Hepatocyte (in vitro differentiated cells): ENCODE data around the gene CPEB3. TPM values are rescaled to one million over a fixed set of nuclear protein-coding genes. Genes with fewer than 3 reads are reported as not detected.
"Not testable (repeated sequence)": the region's sequence is repeated elsewhere in the genome, so short reads cannot be mapped to it uniquely, and the experiment has no call there.

Experiments
- DNase-seq: peaks from one replicate; pipeline ENCODE4 v3.0.0-alpha.2; 2016; ENCODE audit warnings: low spot score
- H2AFZ ChIP-seq: fragments of 200-600 bp; sonication (generic); 2 replicates; pipeline ENCODE4 v1.6.0; 2016; ENCODE audit warnings: antibody characterized with exemption, mild to moderate bottlenecking
- H3K27ac ChIP-seq: fragments of 200-600 bp; sonication (generic); 2 replicates; pipeline ENCODE4 v1.5.1; 2016; ENCODE audit warnings: mild to moderate bottlenecking
- H3K27me3 ChIP-seq: fragments of 200-600 bp; sonication (generic); 2 replicates; pipeline ENCODE4 v1.6.1; 2016
- H3K36me3 ChIP-seq: fragments of 200-600 bp; sonication (generic); replicated peaks from 2 replicates; pipeline ENCODE4 v1.5.1; 2016; ENCODE audit warnings: low read depth; ENCODE audit not compliant: insufficient read depth
- H3K4me1 ChIP-seq: fragments of 200-600 bp; sonication (generic); 2 replicates; pipeline ENCODE4 v1.5.1; 2016; ENCODE audit warnings: mild to moderate bottlenecking, moderate library complexity; ENCODE audit not compliant: insufficient read depth
- H3K4me2 ChIP-seq: fragments of 200-600 bp; sonication (generic); 2 replicates; pipeline ENCODE4 v1.6.0; 2016
- H3K4me3 ChIP-seq: fragments of 200-600 bp; sonication (generic); 2 replicates; pipeline ENCODE4 v1.5.1; 2016; ENCODE audit warnings: mild to moderate bottlenecking
- H3K79me2 ChIP-seq: fragments of 200-600 bp; sonication (generic); 2 replicates; pipeline ENCODE4 v1.6.0; 2017; ENCODE audit warnings: mild to moderate bottlenecking
- H3K9me2 ChIP-seq: fragments of 200-600 bp; sonication (generic); replicated peaks from 2 replicates; pipeline ENCODE4 v1.6.0; 2017; ENCODE audit warnings: mild to moderate bottlenecking; ENCODE audit not compliant: insufficient read depth
- H3K9me3 ChIP-seq: fragments of 200-600 bp; sonication (generic); 2 replicates; pipeline ENCODE4 v1.5.1; 2016; ENCODE audit warnings: low read depth, mild to moderate bottlenecking
- H4K20me1 ChIP-seq: fragments of 200-600 bp; sonication (generic); 2 replicates; pipeline ENCODE4 v1.6.0; 2016; ENCODE audit warnings: mild to moderate bottlenecking; ENCODE audit not compliant: insufficient read depth, poor library complexity, severe bottlenecking
- EZH2 ChIP-seq: fragments of 200-600 bp; sonication (generic); IDR thresholded peaks from 2 replicates; pipeline ENCODE4 v1.6.1; 2016; ENCODE audit warnings: antibody characterized with exemption, mild to moderate bottlenecking, borderline replicate concordance
- EZH2phosphoT487 ChIP-seq: fragments of 200-600 bp; sonication (generic); IDR thresholded peaks from one replicate; pipeline ENCODE4 v1.6.1; 2018; ENCODE audit warnings: antibody characterized with exemption, mild to moderate bottlenecking, low read depth, moderate library complexity; ENCODE audit not compliant: unreplicated experiment, severe bottlenecking
- WGBS: methylation state at CpG from one replicate; pipeline ENCODE4 v1.1.6; 2016; ENCODE audit warnings: low lambda C conversion rate; ENCODE audit errors: missing lambda C conversion rate; 5-methylcytosine and 5-hydroxymethylcytosine counted together
- polyA plus RNA-seq: library from polyadenylated mRNA; unstranded; fragments of >200 nt; fragmentation: Nextera tagmentation; extraction: Ambion mirVana; gene quantifications from 2 replicates; pipeline ENCODE4 v1.2.1, GENCODE V29; 2016
- total RNA-seq: library from RNA; depleted of rRNA; stranded (reverse); fragments of >200 nt; gene quantifications from 2 replicates; pipeline ENCODE4 v1.2.3, GENCODE V29; 2014
- TF ChIP-seq, protein P1 (sequence below): fragments of 200-600 bp; sonication (generic); IDR thresholded peaks from 2 replicates; pipeline ENCODE4 v1.5.1; 2016; ENCODE audit warnings: antibody characterized with exemption, mild to moderate bottlenecking; ENCODE audit not compliant: poor library complexity

CPEB3 gene
- total and polyA plus RNA-seq, 2 experiments from 2014 or later, result 4.0 to 4.9 TPM

DNA sequence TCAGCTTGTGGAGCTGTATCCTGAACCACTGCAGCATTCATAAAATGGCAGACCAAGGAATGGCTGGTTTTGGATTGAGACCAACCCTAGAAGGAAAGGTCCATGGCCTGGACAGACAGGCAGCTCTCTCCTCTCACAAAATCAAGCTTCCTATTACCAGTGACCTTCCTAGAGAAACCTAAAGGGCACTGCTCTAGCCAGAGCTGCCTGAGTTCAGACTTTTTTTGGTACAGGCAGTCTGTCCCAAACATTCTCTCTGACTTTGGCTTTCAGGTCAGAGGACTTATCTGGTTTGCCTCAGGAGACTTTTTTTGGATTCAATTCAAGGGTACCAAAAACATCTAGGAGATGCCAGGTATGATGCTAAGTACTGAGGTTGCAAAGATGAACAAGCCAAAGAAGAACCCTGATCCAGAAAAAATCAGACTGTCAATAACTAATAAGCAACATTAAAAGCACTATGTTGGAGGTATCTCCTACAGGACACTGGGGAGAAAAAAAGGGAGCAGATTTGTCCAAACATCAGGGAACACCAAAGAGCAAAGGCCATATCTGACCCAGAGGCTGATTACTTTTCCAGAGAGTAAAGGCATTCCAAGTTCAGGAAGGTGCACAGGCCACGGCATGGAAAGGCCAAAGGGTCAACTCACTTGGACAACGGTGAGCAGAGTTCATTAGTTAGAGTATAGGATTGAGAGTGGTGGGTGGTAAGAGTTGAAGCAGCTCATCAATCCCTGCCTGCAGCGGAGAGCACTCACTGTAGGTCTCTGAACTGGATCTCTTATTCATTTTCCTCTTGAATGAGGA lies 169.0 kb downstream of the CPEB3 start:
- Histone ChIP-seq H3K27ac (peak overlapping the region; percentile 45), H3K4me1 (peaks cover 40% of the 10 kb centered on the region), H3K9me3 (no peaks in the 10 kb centered on the region), H2AFZ (no peak overlapping the region), H3K4me2 (peak overlapping the region; percentile 21), H4K20me1 (no peaks in the 10 kb centered on the region), H3K36me3 (no peaks in the 10 kb centered on the region), H3K4me3 (no peak overlapping the region), H3K27me3 (no peaks in the 10 kb centered on the region), H3K9me2 (no peaks in the 10 kb centered on the region), H3K79me2 (no peaks in the 10 kb centered on the region)
- TF ChIP-seq EZH2 (no peak), EZH2phosphoT487 (no peak)
- TF ChIP-seq, protein P1, sequence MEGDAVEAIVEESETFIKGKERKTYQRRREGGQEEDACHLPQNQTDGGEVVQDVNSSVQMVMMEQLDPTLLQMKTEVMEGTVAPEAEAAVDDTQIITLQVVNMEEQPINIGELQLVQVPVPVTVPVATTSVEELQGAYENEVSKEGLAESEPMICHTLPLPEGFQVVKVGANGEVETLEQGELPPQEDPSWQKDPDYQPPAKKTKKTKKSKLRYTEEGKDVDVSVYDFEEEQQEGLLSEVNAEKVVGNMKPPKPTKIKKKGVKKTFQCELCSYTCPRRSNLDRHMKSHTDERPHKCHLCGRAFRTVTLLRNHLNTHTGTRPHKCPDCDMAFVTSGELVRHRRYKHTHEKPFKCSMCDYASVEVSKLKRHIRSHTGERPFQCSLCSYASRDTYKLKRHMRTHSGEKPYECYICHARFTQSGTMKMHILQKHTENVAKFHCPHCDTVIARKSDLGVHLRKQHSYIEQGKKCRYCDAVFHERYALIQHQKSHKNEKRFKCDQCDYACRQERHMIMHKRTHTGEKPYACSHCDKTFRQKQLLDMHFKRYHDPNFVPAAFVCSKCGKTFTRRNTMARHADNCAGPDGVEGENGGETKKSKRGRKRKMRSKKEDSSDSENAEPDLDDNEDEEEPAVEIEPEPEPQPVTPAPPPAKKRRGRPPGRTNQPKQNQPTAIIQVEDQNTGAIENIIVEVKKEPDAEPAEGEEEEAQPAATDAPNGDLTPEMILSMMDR, result no peak
- no peak for DNase-seq
- 61% methylated on average over 3 of the region's 3 CpGs for WGBS

DNA sequence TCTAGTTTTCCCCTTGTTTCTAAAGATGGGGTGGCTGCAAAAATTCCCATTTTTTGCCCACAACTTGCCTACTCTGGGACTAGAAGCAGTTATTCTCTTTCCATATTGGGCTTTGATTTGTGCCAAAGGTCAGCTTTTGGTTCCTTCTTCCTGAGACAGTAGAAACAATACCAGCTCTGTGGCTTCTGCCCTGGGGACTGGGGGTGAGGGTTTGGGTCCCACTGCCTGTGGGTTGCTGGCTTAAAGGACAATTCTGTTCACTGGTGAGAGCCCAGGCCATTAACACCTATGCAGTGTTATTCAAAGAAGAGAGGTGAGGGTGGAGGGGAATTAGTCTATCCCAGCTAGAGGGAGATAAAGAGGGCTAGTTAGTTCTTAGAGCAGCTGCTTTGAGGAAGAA lies 171.5 kb downstream of the CPEB3 start:
- H3K36me3 ChIP-seq, result no peaks in the 10 kb centered on the region
- H3K27me3 ChIP-seq, result no peaks in the 10 kb centered on the region
- no peaks in the 10 kb centered on the region for H3K79me2 ChIP-seq
- H3K4me2 ChIP-seq, result no peak overlapping the region
- H3K9me3 ChIP-seq, result no peaks in the 10 kb centered on the region
- H3K4me3 ChIP-seq, result no peak overlapping the region
- no peak overlapping the region for H3K27ac ChIP-seq
- no peak for DNase-seq
- H4K20me1 ChIP-seq, result no peaks in the 10 kb centered on the region
- H2AFZ ChIP-seq, result no peak overlapping the region
- TF ChIP-seq EZH2phosphoT487 (no peak), EZH2 (no peak)
- TF ChIP-seq, protein P1, result no peak
- H3K4me1 ChIP-seq, result peaks cover 28% of the 10 kb centered on the region
- no peaks in the 10 kb centered on the region for H3K9me2 ChIP-seq

DNA sequence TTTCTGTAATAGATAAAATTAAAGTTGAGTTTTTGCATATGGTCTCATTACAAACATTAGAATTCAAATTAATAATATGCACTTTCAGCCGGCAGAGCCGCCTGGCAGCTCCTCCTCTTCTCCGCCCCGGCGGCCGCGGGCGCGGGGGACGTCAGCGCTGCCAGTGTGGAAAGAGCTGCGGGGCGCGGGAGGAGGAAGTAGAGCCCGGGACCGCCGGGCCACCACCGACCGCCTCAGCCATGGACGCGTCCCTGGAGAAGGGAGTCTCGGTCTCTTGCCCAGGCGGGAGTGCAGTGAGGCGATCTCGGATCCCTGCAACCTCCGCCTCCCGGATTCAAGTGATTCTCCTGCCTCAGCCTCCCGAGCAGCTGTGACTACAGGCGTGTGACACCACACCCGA lies 176.0 kb downstream of the CPEB3 start:
- WGBS, result 97% methylated on average over 20 of the region's 30 CpGs
- H3K27ac ChIP-seq, result not testable (repeated sequence)

DNA sequence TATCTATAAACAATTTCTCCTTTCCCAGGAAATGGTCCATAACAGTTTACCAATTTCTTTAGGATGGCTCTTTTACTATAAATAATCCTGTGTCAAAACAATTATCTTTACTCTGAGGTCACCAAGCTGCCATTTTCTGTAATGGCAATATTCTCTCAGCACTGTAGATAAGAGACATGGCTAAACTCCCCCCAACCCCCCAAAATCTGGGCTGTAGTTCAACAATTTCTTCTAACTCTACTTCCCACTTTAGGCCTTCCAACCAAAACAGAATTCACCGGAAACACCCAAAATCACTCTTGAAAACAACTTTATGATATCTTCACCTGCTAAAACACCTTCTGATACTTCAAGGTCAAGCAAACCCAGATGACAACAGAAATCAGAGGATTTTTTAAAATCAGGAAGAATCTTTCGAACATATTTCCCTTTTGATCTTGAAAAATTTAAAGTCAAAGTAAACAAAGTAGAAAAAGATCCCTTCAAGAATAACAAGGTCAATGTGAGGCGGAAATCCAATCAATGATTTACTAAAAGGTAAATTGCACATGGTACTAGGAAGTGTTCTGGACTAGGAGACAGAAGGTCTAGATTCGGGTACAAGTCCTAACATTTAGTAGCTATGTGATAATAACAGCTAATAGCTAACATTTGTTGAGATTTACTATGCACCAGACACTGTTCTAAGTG lies 176.8 kb downstream of the CPEB3 start:
- Histone ChIP-seq H3K27ac (no peak overlapping the region), H3K4me1 (peaks cover 7% of the 10 kb centered on the region), H4K20me1 (no peaks in the 10 kb centered on the region), H3K9me3 (no peaks in the 10 kb centered on the region), H3K27me3 (no peaks in the 10 kb centered on the region), H3K9me2 (no peaks in the 10 kb centered on the region), H3K79me2 (no peaks in the 10 kb centered on the region), H3K36me3 (no peaks in the 10 kb centered on the region), H3K4me2 (peak overlapping the region; percentile 13), H3K4me3 (no peak overlapping the region), H2AFZ (no peak overlapping the region)
- DNase-seq, result no peak
- TF ChIP-seq EZH2phosphoT487, result no peak
- no peak for TF ChIP-seq EZH2
- TF ChIP-seq, protein P1, result no peak
- WGBS, result 68% methylated on average over 4 of the region's 4 CpGs

More for the DNA sequence above, 176.0 kb downstream of the CPEB3 start:
- not testable (repeated sequence) for H2AFZ ChIP-seq, H3K4me3 ChIP-seq, H3K36me3 ChIP-seq, H3K9me2 ChIP-seq, DNase-seq, H4K20me1 ChIP-seq, H3K79me2 ChIP-seq, H3K4me1 ChIP-seq, H3K4me2 ChIP-seq, H3K27me3 ChIP-seq, H3K9me3 ChIP-seq
